H9 (cell line): Measurements from ENCODE around the gene DLG2. TPM values are rescaled to one million over a fixed set of nuclear protein-coding genes. Genes with fewer than 3 reads are reported as not detected.
"Not testable (repeated sequence)": the region's sequence is repeated elsewhere in the genome, so short reads cannot be mapped to it uniquely, and the experiment has no call there.

Source experiments
- DNase-seq: peaks from one replicate; pipeline ENCODE4 v3.0.0-alpha.2; 2017
- H2AFZ ChIP-seq: one replicate; pipeline ENCODE4 v1.6.1; 2013; ENCODE audit warnings: mild to moderate bottlenecking, low read length, control low read depth, moderate library complexity
- H2AK5ac ChIP-seq: 2 replicates; pipeline ENCODE4 v1.6.1; 2013; ENCODE audit warnings: low read length, control low read depth, mixed read lengths; ENCODE audit not compliant: insufficient read length
- H2BK120ac ChIP-seq: one replicate; pipeline ENCODE4 v1.6.1; 2013; ENCODE audit warnings: low read depth, mild to moderate bottlenecking, low read length, control low read depth, inconsistent platforms; ENCODE audit not compliant: poor library complexity, severe bottlenecking
- H2BK12ac ChIP-seq: 2 replicates; pipeline ENCODE4 v1.6.1; 2013; ENCODE audit warnings: low read length, control low read depth, mixed read lengths, low read depth; ENCODE audit not compliant: insufficient read length
- H2BK15ac ChIP-seq: 2 replicates; pipeline ENCODE4 v1.6.1; 2013; ENCODE audit warnings: low read depth, low read length, control low read depth
- H2BK20ac ChIP-seq: one replicate; pipeline ENCODE4 v1.6.1; 2013; ENCODE audit warnings: low read depth, mild to moderate bottlenecking, low read length, control low read depth, inconsistent platforms; ENCODE audit not compliant: poor library complexity, severe bottlenecking
- H2BK5ac ChIP-seq: 2 replicates; pipeline ENCODE4 v1.6.1; 2013; ENCODE audit warnings: low read length, control low read depth, mixed read lengths; ENCODE audit not compliant: insufficient read length
- H3K14ac ChIP-seq: 2 replicates; pipeline ENCODE4 v1.6.1; 2013; ENCODE audit warnings: low read length, control low read depth; ENCODE audit not compliant: insufficient read depth
- H3K18ac ChIP-seq: 2 replicates; pipeline ENCODE4 v1.6.1; 2013; ENCODE audit warnings: low read depth, mild to moderate bottlenecking, mixed read lengths, low read length, control low read depth; ENCODE audit not compliant: insufficient read length
- H3K23ac ChIP-seq: 2 replicates; pipeline ENCODE4 v1.6.1; 2013; ENCODE audit warnings: low read length, control low read depth, mixed read lengths, low read depth; ENCODE audit not compliant: insufficient read length
- H3K23me2 ChIP-seq: 2 replicates; pipeline ENCODE4 v1.6.1; 2013; ENCODE audit warnings: low read depth, mild to moderate bottlenecking, mixed read lengths, low read length, control low read depth; ENCODE audit not compliant: insufficient read length, poor library complexity, severe bottlenecking
- H3K27ac ChIP-seq: 2 replicates; pipeline ENCODE4 v1.5.1; 2013; ENCODE audit warnings: low read length, control low read depth, mixed read lengths, low read depth; ENCODE audit not compliant: insufficient read length
- H3K27me3 ChIP-seq: 2 replicates; pipeline ENCODE4 v1.6.1; 2013; ENCODE audit warnings: low read length, control low read depth, inconsistent platforms; ENCODE audit not compliant: insufficient read depth
- H3K4ac ChIP-seq: 2 replicates; pipeline ENCODE4 v1.6.1; 2013; ENCODE audit warnings: low read depth, mild to moderate bottlenecking, control low read depth, inconsistent platforms, low read length, moderate library complexity
- H3K4me1 ChIP-seq: 2 replicates; pipeline ENCODE4 v1.6.1; 2013; ENCODE audit warnings: low read length, control low read depth, inconsistent platforms; ENCODE audit not compliant: insufficient read depth
- H3K4me2 ChIP-seq: 2 replicates; pipeline ENCODE4 v1.6.1; 2013; ENCODE audit warnings: low read length, control low read depth, mixed read lengths; ENCODE audit not compliant: insufficient read length, insufficient read depth
- H3K56ac ChIP-seq: 2 replicates; pipeline ENCODE4 v1.6.1; 2013; ENCODE audit warnings: low read depth, mild to moderate bottlenecking, mixed read lengths, low read length, control low read depth; ENCODE audit not compliant: insufficient read length
- H3K79me1 ChIP-seq: 2 replicates; pipeline ENCODE4 v1.6.1; 2013; ENCODE audit warnings: low read depth, mild to moderate bottlenecking, moderate library complexity, low read length, control low read depth, inconsistent platforms; ENCODE audit not compliant: insufficient read depth, poor library complexity, severe bottlenecking
- H3K79me2 ChIP-seq: 2 replicates; pipeline ENCODE4 v1.6.1; 2013; ENCODE audit warnings: low read length, control low read depth, inconsistent platforms; ENCODE audit not compliant: insufficient read depth
- H3K9ac ChIP-seq: 2 replicates; pipeline ENCODE4 v1.6.1; 2013; ENCODE audit warnings: low read length, control low read depth, mixed read lengths; ENCODE audit not compliant: insufficient read length; ENCODE audit errors: extremely low read depth
- H3K9me3 ChIP-seq: one replicate; pipeline ENCODE4 v1.6.1; 2013; ENCODE audit warnings: low read depth, low read length, inconsistent platforms; ENCODE audit not compliant: control insufficient read depth
- H3T11ph ChIP-seq: one replicate; pipeline ENCODE4 v1.6.1; 2013; ENCODE audit warnings: mild to moderate bottlenecking, low read length, control low read depth, inconsistent platforms
- H4K20me1 ChIP-seq: one replicate; pipeline ENCODE4 v1.6.1; 2013; ENCODE audit not compliant: control insufficient read depth, insufficient read length, insufficient read depth
- H4K5ac ChIP-seq: 2 replicates; pipeline ENCODE4 v1.6.1; 2013; ENCODE audit warnings: low read depth, mild to moderate bottlenecking, mixed read lengths, low read length, control low read depth; ENCODE audit not compliant: insufficient read length
- H4K8ac ChIP-seq: replicated peaks from 2 replicates; pipeline ENCODE4 v1.6.1; 2013; ENCODE audit warnings: low read length, control low read depth, mixed read lengths, low read depth; ENCODE audit not compliant: insufficient read length
- H4K91ac ChIP-seq: 2 replicates; pipeline ENCODE4 v1.6.1; 2013; ENCODE audit warnings: low read depth, mild to moderate bottlenecking, moderate library complexity, mixed read lengths, low read length, control low read depth; ENCODE audit not compliant: insufficient read length
- H3K27ac Mint-ChIP-seq, 3 experiments: 2 replicates in 2 of 3; 3 replicates in 1 of 3; pipeline ENCODE4 v1.8.0; 2020 to 2021; ENCODE audit warnings: mixed read lengths in 3 of 3, mild to moderate bottlenecking in 1 of 3, moderate library complexity in 1 of 3
- H3K27me3 Mint-ChIP-seq: 2 replicates; pipeline ENCODE4 v1.8.0; 2021; ENCODE audit warnings: low read depth, mild to moderate bottlenecking, moderate library complexity, mixed read lengths
- H3K36me3 Mint-ChIP-seq, 3 experiments: 2 replicates in 2 of 3; 3 replicates in 1 of 3; pipeline ENCODE4 v1.8.0; 2020 to 2021; ENCODE audit warnings: low read depth in 3 of 3, mixed read lengths in 3 of 3; ENCODE audit not compliant: insufficient read depth in 1 of 3
- H3K4me1 Mint-ChIP-seq, 2 experiments: 2 replicates each; pipeline ENCODE4 v1.8.0; 2020; ENCODE audit warnings: mixed read lengths in 2 of 2
- H3K4me3 Mint-ChIP-seq, 2 experiments: 2 replicates in 1 of 2; 3 replicates in 1 of 2; pipeline ENCODE4 v1.8.0; 2020 to 2021; ENCODE audit warnings: mild to moderate bottlenecking in 2 of 2, mixed read lengths in 2 of 2, moderate library complexity in 1 of 2
- H3K9me3 Mint-ChIP-seq, 2 experiments: 2 replicates in 1 of 2; 3 replicates in 1 of 2; pipeline ENCODE4 v1.8.0; 2020; ENCODE audit warnings: mild to moderate bottlenecking in 2 of 2, mixed read lengths in 2 of 2, moderate library complexity in 1 of 2
- CTCF ChIP-seq: fragments of 200-600 bp; sonication (generic); conservative IDR thresholded peaks from 3 replicates; pipeline ENCODE4 v1.8.0; 2021; ENCODE audit warnings: antibody characterized with exemption, mild to moderate bottlenecking
- WGBS: extraction: QIAGEN DNeasy Blood & Tissue Kit; methylation state at CpG from one replicate; pipeline ENCODE4 v1.1.7; 2013; ENCODE audit warnings: missing lambda C conversion rate, low lambda C conversion rate, mixed read lengths; ENCODE audit not compliant: insufficient read length; ENCODE audit errors: extremely low coverage; 5-methylcytosine and 5-hydroxymethylcytosine counted together
- total RNA-seq: library from RNA; stranded (reverse); gene quantifications from 2 replicates; pipeline ENCODE4 v1.2.1, GENCODE V29; 2021

Gene DLG2
- total RNA-seq, 1 experiment from 2014 or later: 8.0 TPM

GRCh38 chr11:85276332-85276731 is 350.8 kb downstream of the DLG2 start:
- H3K9me3 Mint-ChIP-seq: peaks cover 15 to 19% of the 10 kb centered on the region in 2 experiments; a peak in 4 of 5 replicates
- no peaks in the 10 kb centered on the region for H4K20me1 ChIP-seq
- no peak overlapping the region for H2BK12ac ChIP-seq
- H2AFZ ChIP-seq: no peak overlapping the region
- H3K4me1 Mint-ChIP-seq: peaks cover 13 to 18% of the 10 kb centered on the region in 2 experiments
- no peak overlapping the region for H2BK15ac ChIP-seq
- H3K14ac ChIP-seq: no peak overlapping the region
- H3K4me2 ChIP-seq: no peak overlapping the region
- no peak overlapping the region for H3T11ph ChIP-seq
- no peak overlapping the region for H3K4me3 Mint-ChIP-seq
- H3K23ac ChIP-seq: no peak overlapping the region
- H3K27ac Mint-ChIP-seq: no peak overlapping the region
- H3K4me1 ChIP-seq: no peaks in the 10 kb centered on the region
- no peak overlapping the region for H3K4ac ChIP-seq
- no peaks in the 10 kb centered on the region for H3K79me2 ChIP-seq
- no peaks in the 10 kb centered on the region for H3K79me1 ChIP-seq
- TF ChIP-seq CTCF: no peak
- H4K91ac ChIP-seq: no peak overlapping the region
- DNase-seq: no peak
- no peaks in the 10 kb centered on the region for H3K23me2 ChIP-seq
- H3K9me3 ChIP-seq: no peaks in the 10 kb centered on the region
- WGBS: no CpG with 5 or more reads among the region's 2 CpGs
- no peak overlapping the region for H2AK5ac ChIP-seq
- no peak overlapping the region for H2BK5ac ChIP-seq
- H3K9ac ChIP-seq: no peak overlapping the region
- H3K27me3 ChIP-seq: no peaks in the 10 kb centered on the region
- no peaks in the 10 kb centered on the region for H3K27me3 Mint-ChIP-seq
- no peak overlapping the region for H4K5ac ChIP-seq
- no peak overlapping the region for H3K27ac ChIP-seq
- no peak overlapping the region for H3K56ac ChIP-seq
- no peak overlapping the region for H3K18ac ChIP-seq
- no peak overlapping the region for H2BK120ac ChIP-seq
- H2BK20ac ChIP-seq: no peak overlapping the region
- peaks cover 7 to 19% (median 9%) of the 10 kb centered on the region in 3 experiments for H3K36me3 Mint-ChIP-seq
- no peak overlapping the region for H4K8ac ChIP-seq

GRCh38 chr11:85270315-85270714 is 356.8 kb downstream of the DLG2 start:
- not testable (repeated sequence) for H2AFZ ChIP-seq, H3K4me2 ChIP-seq, H2BK15ac ChIP-seq, H2AK5ac ChIP-seq, H3K56ac ChIP-seq, H4K91ac ChIP-seq, H2BK5ac ChIP-seq, H3K27me3 Mint-ChIP-seq, H3K79me2 ChIP-seq, H2BK20ac ChIP-seq, H3K4ac ChIP-seq, H3K27me3 ChIP-seq, H4K5ac ChIP-seq, DNase-seq, H3K23ac ChIP-seq, H4K8ac ChIP-seq, H3K4me3 Mint-ChIP-seq, H2BK12ac ChIP-seq, H3K9ac ChIP-seq, H3K18ac ChIP-seq, H3K4me1 Mint-ChIP-seq, H2BK120ac ChIP-seq, H3T11ph ChIP-seq, H4K20me1 ChIP-seq, H3K23me2 ChIP-seq, H3K27ac Mint-ChIP-seq, H3K79me1 ChIP-seq, H3K27ac ChIP-seq, H3K14ac ChIP-seq, H3K9me3 ChIP-seq, H3K4me1 ChIP-seq
- no CpG with 5 or more reads among the region's 2 CpGs for WGBS
- H3K36me3 Mint-ChIP-seq: peaks cover 7 to 20% (median 11%) of the 10 kb centered on the region in 3 experiments
- peaks cover 15 to 28% of the 10 kb centered on the region in 2 experiments; a peak in 4 of 5 replicates for H3K9me3 Mint-ChIP-seq
